ENCODE data around the gene PDE6G.
"Not testable (repeated sequence)": the region's sequence is repeated elsewhere in the genome, so short reads cannot be mapped to it uniquely, and the experiment has no call there.

The PDE6G gene

GRCh38 chr17:81630274-81630673 is 26.1 kb downstream of the PDE6G start:
- no peak for DNase-seq

- no peak for DNase-seq
Observed at GRCh38 chr17:81621494-81622130, 34.7 kb downstream of the PDE6G start.

DNA sequence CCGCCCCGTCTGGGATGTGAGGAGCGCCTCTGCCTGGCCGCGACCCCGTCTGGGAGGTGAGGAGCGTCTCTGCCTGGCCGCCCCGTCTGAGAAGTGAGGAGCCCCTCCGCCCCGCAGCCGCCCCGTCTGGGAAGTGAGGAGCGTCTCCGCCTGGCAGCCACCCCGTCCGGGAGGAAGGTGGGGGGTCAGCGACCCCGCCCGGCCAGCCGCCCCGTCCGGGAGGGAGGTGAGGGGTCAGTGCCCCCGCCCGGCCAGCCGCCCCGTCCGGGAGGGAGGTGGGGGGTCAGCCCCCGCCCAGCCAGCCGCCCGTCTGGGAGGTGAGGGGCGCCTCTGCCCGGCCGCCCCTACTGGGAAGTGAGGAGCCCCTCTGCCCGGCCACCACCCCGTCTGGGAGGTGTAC is 38.0 kb downstream of the PDE6G start:
- DNase-seq = not testable (repeated sequence)

GRCh38 chr17:81616877-81617276 is 39.5 kb downstream of the PDE6G start:
- DNase-seq = no peak

DNA sequence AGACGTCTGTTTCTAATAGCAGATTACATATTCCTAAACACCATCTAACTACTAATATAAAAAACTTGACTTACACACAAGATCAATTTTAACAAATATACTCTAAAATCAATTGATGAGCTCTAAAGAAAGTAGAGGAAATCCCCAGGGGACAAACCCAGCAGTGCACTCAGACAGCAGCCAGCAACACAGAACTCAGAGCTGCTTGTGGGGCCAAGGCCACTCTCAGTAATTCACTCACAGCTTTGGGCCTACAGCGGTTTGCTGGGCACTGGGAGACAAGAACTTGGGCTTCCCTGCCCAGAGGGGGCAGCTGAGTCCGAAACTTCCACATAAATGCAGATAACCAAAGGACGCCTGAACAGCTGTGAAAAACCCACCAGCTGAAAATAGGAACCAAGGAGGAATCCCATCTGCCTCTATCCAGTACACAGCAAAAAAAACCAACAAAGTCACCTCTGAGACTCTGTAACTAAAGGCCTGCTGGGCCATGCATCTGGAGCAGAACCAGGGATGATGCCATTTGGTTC is 40.9 kb downstream of the PDE6G start:
- DNase-seq = no peak

DNA sequence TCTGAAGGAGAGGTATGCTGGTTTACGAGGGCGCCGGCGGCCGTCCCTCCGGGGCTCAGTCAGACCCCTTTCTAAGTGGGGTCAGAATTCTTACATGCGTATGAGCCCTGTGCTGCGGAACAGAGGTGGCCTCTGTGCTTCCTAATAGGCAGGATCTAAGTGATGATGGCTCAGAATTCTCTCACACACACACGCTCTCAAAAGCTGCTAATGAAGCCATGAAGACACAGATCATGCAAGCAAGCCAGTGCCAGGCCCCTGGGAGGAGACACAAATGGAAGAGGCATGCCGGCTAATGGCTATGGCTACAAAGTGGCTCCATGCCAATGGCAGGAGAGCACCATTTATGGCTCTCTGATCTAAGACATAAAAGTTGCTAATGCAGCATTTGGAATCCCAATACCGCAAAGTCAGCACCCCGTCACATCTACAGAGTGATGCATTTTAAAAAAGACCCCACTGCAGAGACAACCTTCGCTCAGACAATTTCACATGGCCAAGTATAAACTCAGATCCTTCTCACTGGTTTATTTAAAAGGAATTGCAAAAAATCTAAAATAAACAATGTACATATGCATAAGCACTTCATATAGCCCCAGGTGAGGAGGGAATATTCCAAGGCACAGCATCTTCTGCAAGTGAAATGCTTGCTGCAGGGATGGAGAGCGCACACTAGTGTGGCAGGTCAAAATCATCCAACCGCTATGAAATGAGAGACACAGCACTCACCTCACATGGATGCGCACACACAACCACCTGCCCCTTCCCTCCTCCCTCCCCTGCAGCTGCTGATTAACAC is 44.0 kb downstream of the PDE6G start:
- no peak for DNase-seq

GRCh38 chr17:81609541-81610311 is 46.6 kb downstream of the PDE6G start:
- no peak for DNase-seq

DNA sequence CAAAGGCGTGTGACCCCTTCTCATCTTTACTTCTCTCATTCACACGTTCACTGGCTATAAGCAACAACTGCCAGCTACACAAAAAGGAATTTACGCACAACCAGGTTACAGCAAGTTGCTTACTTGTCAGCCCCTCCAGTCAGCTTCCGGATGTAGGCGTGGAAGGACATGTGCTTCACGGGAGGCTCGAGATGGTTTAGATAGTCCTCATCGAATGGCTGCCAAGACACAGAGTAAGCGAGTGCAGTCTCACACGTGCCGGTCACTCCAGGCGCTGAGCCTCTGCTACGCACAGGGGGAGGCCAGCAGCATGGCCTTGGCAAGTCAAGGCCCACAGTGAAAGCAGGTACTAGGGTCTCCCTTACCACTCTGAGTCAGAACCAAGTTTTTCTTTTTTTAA is 47.7 kb downstream of the PDE6G start:
- DNase-seq = no peak

DNA sequence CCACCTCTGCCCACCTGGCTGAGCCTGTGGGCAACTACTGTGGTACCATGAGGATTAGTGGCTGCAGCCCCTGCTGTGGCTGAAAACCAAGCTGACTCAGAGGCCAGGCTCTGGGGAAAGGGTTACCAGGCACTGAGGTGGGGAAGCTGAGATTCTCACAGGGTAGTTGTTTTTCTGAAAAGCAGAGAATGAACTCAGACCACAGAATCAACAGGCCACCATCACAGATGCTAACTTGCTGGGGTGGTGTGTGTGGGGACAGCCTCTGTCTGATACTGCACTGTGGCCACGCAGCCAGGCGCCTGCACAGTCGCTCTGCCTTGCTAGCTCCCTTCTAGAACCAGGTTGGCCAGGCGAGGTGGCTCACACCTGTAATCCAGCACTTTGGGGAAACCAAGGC is 48.3 kb downstream of the PDE6G start:
- DNase-seq = no peak

GRCh38 chr17:81607431-81607830 is 48.9 kb downstream of the PDE6G start:
- DNase-seq = no peak

- DNase-seq = no peak
Observed at GRCh38 chr17:81603846-81604610, 52.3 kb downstream of the PDE6G start.

GRCh38 chr17:81601525-81602120 is 54.7 kb downstream of the PDE6G start:
- peak; percentile 2 for DNase-seq

All from effector CD8-positive, alpha-beta T cell (primary cell).